ENCODE measurements around the gene DLG1. TPM values are rescaled to one million over a fixed set of nuclear protein-coding genes. Genes with fewer than 3 reads are reported as not detected.

The DLG1 gene
- total RNA-seq, 4 donors from 2014 or later = 136 to 221 (median 172) TPM

DNA sequence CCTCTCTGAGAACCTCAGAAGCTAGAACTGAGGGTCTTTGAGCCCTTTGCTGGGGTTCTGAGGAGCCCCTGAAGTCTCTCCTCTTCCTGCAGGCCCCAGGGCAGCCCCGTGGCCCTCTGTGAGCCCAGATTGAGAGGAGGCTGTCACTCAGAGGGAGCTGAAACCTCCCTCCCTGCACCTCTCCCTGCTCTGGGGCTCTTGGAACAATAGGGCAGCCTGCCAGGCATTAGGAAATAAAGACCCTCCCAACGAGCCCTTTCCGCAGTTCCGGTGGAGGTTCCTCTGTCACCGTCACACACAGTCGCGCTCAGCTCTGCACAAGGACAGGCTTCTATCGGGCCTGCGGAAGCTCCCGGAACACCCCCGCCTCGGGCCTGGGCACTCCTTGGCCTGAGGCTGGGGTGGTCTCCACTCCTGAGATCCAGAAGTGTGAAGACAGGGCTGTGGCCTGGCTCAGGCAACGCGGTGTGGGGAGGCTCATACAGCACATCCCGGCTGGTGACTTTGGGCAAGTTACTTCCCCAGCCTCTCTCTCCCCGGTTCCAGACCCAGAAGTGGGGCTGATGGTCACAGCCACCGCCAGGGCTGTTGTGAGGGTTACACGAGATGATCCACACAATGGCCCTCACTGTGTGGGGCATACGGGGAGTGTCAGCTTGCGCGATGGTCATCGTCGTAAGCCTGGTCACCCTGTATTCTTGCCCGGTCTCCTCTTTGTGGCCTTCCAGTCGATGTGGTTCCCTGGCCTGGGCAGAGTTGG, 286.5 kb downstream of the DLG1 start:
- no peak overlapping the region for H3K27ac ChIP-seq
- no peaks in the 10 kb centered on the region for H3K27me3 ChIP-seq
- no peak for DNase-seq
- H3K9me3 ChIP-seq = no peaks in the 10 kb centered on the region
- no peak overlapping the region for H3K4me3 ChIP-seq
- no peaks in the 10 kb centered on the region for H3K4me1 ChIP-seq
- H3K36me3 ChIP-seq = no peaks in the 10 kb centered on the region
- TF ChIP-seq, protein P1, sequence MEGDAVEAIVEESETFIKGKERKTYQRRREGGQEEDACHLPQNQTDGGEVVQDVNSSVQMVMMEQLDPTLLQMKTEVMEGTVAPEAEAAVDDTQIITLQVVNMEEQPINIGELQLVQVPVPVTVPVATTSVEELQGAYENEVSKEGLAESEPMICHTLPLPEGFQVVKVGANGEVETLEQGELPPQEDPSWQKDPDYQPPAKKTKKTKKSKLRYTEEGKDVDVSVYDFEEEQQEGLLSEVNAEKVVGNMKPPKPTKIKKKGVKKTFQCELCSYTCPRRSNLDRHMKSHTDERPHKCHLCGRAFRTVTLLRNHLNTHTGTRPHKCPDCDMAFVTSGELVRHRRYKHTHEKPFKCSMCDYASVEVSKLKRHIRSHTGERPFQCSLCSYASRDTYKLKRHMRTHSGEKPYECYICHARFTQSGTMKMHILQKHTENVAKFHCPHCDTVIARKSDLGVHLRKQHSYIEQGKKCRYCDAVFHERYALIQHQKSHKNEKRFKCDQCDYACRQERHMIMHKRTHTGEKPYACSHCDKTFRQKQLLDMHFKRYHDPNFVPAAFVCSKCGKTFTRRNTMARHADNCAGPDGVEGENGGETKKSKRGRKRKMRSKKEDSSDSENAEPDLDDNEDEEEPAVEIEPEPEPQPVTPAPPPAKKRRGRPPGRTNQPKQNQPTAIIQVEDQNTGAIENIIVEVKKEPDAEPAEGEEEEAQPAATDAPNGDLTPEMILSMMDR (IDR thresholded peaks at IDR 0.05) = no peak
- TF ChIP-seq POLR2A (IDR thresholded peaks at IDR 0.05) = no peak

DNA sequence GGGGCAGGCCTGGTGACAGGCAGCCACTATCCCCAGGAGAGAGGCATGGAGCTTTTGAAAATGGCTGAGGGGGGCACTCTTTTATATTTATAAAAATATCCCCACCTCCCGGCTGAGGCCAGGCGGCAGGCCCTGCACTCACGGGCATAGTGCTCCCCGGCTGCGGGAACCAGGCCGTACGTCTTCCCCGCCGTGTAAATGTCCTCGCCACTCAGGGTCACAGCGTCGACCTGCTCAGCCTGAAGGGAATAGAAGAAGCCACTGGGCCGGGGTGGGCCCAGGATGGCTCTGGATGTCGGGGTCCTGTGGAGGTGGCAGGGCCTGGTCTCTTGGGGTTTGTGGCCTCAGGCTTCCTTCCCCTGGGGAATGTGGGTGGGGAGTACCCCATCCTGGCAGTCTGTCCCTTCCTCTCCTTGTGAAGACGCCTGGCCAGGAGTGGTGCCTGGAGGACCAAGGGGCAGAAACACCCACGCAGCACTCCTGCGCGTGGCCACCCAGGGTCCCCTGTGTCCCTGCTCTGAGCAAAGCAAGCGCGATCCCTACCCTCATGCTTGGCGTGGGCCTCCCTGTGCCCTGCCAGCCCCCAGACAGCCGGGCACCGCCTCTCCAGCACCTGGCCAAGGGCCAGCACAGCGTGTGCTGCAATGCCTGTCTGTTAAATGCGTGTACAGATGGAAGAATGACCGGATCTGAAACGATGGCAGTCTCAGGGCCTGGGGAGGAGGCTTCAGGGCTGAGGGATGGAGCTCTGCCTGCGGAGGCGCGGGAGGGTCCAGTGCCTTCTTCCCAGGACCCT, 287.7 kb downstream of the DLG1 start:
- DNase-seq = no peak

DNA sequence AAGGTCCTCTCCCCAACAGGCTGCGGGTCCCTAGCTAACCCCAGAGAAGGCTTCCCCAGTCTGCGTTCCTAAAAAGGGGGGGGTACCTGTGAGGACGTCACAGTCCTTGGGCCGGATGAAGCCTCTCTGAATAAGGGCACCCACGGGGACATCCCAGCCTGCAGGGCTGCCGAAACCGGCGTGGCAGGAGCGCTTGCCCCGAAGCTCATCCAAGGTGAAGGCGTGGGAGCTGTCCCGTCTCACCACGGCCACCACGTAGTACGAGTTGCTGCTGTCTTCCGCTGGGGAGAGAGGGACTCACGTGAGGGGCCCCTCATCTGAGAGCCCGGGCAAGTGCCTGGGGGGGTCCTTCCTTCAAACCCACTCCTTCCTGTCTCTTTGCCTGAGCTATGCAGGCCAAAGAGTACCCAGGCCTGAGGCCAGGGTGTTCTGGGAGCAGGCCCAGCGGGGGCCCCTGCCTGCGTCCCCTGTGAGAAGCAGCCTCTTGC, 288.8 kb downstream of the DLG1 start:
- Histone ChIP-seq H3K27ac (no peak overlapping the region), H3K36me3 (no peaks in the 10 kb centered on the region), H3K9me3 (no peaks in the 10 kb centered on the region), H3K27me3 (no peaks in the 10 kb centered on the region), H3K4me3 (no peak overlapping the region), H3K4me1 (no peaks in the 10 kb centered on the region)
- no peak for DNase-seq
- TF ChIP-seq, protein P1 (IDR thresholded peaks at IDR 0.05) = no peak
- no peak for TF ChIP-seq POLR2A (IDR thresholded peaks at IDR 0.05)

More for the DNA sequence above, 287.7 kb downstream of the DLG1 start:
- H3K27ac ChIP-seq = no peak overlapping the region
- H3K27me3 ChIP-seq = no peaks in the 10 kb centered on the region
- no peak overlapping the region for H3K4me3 ChIP-seq
- no peaks in the 10 kb centered on the region for H3K36me3 ChIP-seq
- no peaks in the 10 kb centered on the region for H3K4me1 ChIP-seq
- no peaks in the 10 kb centered on the region for H3K9me3 ChIP-seq
- TF ChIP-seq, protein P1 (IDR thresholded peaks at IDR 0.05) = no peak
- no peak for TF ChIP-seq POLR2A (IDR thresholded peaks at IDR 0.05)

DNA sequence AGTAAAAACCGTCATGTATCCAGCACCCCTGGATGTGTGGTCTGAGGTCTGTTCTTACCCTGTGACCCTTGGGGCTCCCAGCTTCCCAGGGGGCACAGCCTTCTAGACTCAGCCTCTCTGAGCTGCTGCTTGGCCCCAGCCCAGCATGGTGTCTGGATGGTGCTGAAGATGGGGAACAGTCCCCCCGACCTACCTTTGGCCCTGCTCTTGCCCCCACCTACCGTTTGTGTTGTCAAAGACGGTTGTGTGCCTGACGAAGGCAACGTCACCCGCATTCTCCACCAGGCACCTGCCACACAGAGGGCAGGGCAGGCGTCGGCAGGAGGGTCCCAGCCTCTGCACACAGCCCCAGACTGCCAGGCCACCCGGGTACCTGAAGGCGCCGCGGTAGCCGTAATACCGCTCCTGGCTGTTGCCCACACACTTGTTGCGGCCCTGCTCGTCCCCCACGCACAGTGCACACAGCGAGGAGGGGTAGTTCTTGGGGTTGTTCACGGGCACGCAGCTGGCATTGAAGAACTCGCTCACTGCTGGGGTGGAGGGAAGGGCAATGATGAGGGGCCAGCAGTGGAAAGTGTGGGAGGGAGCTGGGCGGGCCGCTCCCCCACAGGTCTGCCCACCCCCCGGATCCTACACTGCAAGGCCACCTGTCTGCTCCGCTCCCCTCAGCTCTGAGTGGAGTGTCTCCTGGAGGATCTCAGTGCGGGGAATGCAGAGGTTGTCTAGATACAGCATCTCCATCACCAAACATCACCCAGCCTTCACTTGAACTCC, 289.8 kb downstream of the DLG1 start:
- no peak for DNase-seq
- no peaks in the 10 kb centered on the region for H3K36me3 ChIP-seq
- no peak for TF ChIP-seq POLR2A (IDR thresholded peaks at IDR 0.05)
- TF ChIP-seq, protein P1 (IDR thresholded peaks at IDR 0.05) = no peak
- no peaks in the 10 kb centered on the region for H3K9me3 ChIP-seq
- no peak overlapping the region for H3K27ac ChIP-seq
- H3K27me3 ChIP-seq = no peaks in the 10 kb centered on the region
- peaks cover 0 to 7% (median 3%) of the 10 kb centered on the region in 4 donors for H3K4me1 ChIP-seq
- no peak overlapping the region for H3K4me3 ChIP-seq

DNA sequence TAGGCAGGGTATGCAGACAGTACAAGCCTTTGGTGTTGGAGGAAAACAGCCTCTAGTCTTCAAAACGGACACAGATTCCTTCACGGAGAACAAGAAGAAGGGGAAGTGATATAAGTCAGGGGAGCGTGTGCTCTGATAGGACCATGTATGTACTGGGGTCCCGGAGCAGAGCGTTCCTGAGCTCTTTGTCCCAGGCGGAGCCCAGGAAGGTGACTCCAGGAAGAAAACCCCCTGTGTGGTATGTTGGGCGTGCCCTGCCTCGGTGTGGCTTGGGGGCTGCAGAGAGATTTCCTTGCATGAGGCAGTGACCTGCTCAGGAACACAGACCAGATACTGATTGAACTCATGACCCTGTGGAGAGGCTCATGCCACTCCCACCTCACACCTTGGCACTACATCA, 290.5 kb downstream of the DLG1 start:
- H3K9me3 ChIP-seq = no peaks in the 10 kb centered on the region
- peaks cover 0 to 9% (median 6%) of the 10 kb centered on the region in 4 donors for H3K4me1 ChIP-seq
- H3K36me3 ChIP-seq = no peaks in the 10 kb centered on the region
- DNase-seq = no peak
- no peak overlapping the region for H3K4me3 ChIP-seq
- no peak overlapping the region for H3K27ac ChIP-seq
- H3K27me3 ChIP-seq = no peaks in the 10 kb centered on the region
- TF ChIP-seq, protein P1 (IDR thresholded peaks at IDR 0.05) = no peak
- TF ChIP-seq POLR2A (IDR thresholded peaks at IDR 0.05) = no peak
